ENCODE results near the gene PTH2.
A peak's percentile ranks its signal among the peaks of the same experiment; 100 is the strongest.

Gene PTH2

GRCh38 chr19:49428547-49429451, 5.6 kb upstream of the PTH2 start:
- no peak overlapping the region for H3K4me3 ChIP-seq (ENCODE audit: low read depth in 1 of 2, low read length in 2 of 2)
- no peak overlapping the region for H3K27ac ChIP-seq (ENCODE audit: low read length)
- H3K36me3 ChIP-seq (ENCODE audit: control insufficient read depth in 1 of 2, insufficient read depth in 2 of 2, low read length in 2 of 2), result no peaks in the 10 kb centered on the region
- peaks cover 70% of the 10 kb centered on the region for H3K27me3 ChIP-seq (ENCODE audit: low read depth, low read length)
- H3K4me1 ChIP-seq (ENCODE audit: control insufficient read depth in 1 of 2, insufficient read depth in 2 of 2, low read length in 2 of 2), result peaks cover 0 to 15% of the 10 kb centered on the region in 2 donors
- H3K9me3 ChIP-seq (ENCODE audit: control insufficient read depth in 1 of 2, low read length in 2 of 2), result no peaks in the 10 kb centered on the region

GRCh38 chr19:49427855-49428546, 4.8 kb upstream of the PTH2 start:
- peaks cover 71% of the 10 kb centered on the region for H3K27me3 ChIP-seq (ENCODE audit: low read depth, low read length)
- no peak overlapping the region for H3K27ac ChIP-seq (ENCODE audit: low read length)
- H3K4me1 ChIP-seq (ENCODE audit: control insufficient read depth in 1 of 2, insufficient read depth in 2 of 2, low read length in 2 of 2), result peaks cover 0 to 21% of the 10 kb centered on the region in 2 donors
- H3K36me3 ChIP-seq (ENCODE audit: control insufficient read depth in 1 of 2, insufficient read depth in 2 of 2, low read length in 2 of 2), result no peaks in the 10 kb centered on the region
- no peaks in the 10 kb centered on the region for H3K9me3 ChIP-seq (ENCODE audit: control insufficient read depth in 1 of 2, low read length in 2 of 2)
- H3K4me3 ChIP-seq (ENCODE audit: low read depth in 1 of 2, low read length in 2 of 2), result no peak overlapping the region

- Histone ChIP-seq H3K27me3 (ENCODE audit: low read depth, low read length) (peaks cover 78% of the 10 kb centered on the region), H3K27ac (ENCODE audit: low read length) (no peak overlapping the region), H3K4me3 (ENCODE audit: low read depth in 1 of 2, low read length in 2 of 2) (no peak overlapping the region), H3K9me3 (ENCODE audit: control insufficient read depth in 1 of 2, low read length in 2 of 2) (no peaks in the 10 kb centered on the region), H3K36me3 (ENCODE audit: control insufficient read depth in 1 of 2, insufficient read depth in 2 of 2, low read length in 2 of 2) (no peaks in the 10 kb centered on the region), H3K4me1 (ENCODE audit: control insufficient read depth in 1 of 2, insufficient read depth in 2 of 2, low read length in 2 of 2) (peaks cover 0 to 27% of the 10 kb centered on the region in 2 donors)
Observed at GRCh38 chr19:49427339-49427738, 4.1 kb upstream of the PTH2 start.

DNA sequence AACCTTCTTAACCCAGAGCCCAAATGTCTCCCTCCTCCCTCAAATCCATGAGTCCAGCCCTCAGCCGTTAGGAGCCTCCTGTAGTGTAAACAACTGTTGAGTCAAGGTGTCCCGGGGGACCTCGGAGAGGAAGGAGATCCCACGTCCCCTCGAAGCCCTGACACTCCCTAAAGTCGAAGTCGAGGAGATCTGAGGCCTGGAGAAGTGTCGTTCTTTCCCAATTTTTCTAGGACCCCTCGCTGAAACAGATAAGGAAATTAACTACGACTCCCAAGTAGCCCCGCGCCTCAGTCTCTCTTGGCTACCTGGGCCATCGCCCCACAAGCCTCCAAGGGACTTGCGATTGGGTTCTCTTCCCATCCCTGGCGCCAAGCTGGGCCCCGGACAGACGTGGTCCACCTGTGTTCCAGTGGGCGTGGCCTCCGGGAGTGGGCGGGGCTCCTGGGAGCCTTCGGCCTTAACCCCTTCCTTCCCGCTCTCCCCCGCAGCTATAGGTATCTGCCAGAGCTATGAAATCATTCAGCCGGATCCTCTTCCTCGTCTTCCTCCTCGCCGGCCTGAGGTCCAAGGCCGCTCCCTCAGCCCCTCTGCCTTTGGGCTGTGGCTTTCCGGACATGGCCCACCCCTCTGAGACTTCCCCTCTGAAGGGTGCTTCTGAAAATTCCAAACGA, 2.8 kb upstream of the PTH2 start:
- Histone ChIP-seq H3K27ac (ENCODE audit: low read length) (no peak overlapping the region), H3K36me3 (ENCODE audit: control insufficient read depth in 1 of 2, insufficient read depth in 2 of 2, low read length in 2 of 2) (no peaks in the 10 kb centered on the region), H3K27me3 (ENCODE audit: low read depth, low read length) (peaks cover 82% of the 10 kb centered on the region), H3K9me3 (ENCODE audit: control insufficient read depth in 1 of 2, low read length in 2 of 2) (no peaks in the 10 kb centered on the region), H3K4me1 (ENCODE audit: control insufficient read depth in 1 of 2, insufficient read depth in 2 of 2, low read length in 2 of 2) (peaks cover 0 to 34% of the 10 kb centered on the region in 2 donors), H3K4me3 (ENCODE audit: low read depth in 1 of 2, low read length in 2 of 2) (no peak overlapping the region)

GRCh38 chr19:49425178-49425577, 1.9 kb upstream of the PTH2 start, which contains the start of gene GFY:
GFY (plus strand) TSS chr19:49425388; CDS start chr19:49426431, 1,043 bp downstream.
- Histone ChIP-seq H3K36me3 (ENCODE audit: control insufficient read depth in 1 of 2, insufficient read depth in 2 of 2, low read length in 2 of 2) (no peaks in the 10 kb centered on the region), H3K27ac (ENCODE audit: low read length) (no peak within 1 kb of the TSS), H3K9me3 (ENCODE audit: control insufficient read depth in 1 of 2, low read length in 2 of 2) (no peaks in the 10 kb centered on the region), H3K4me1 (ENCODE audit: control insufficient read depth in 1 of 2, insufficient read depth in 2 of 2, low read length in 2 of 2) (peaks cover 0 to 35% of the 10 kb centered on the region in 2 donors), H3K4me3 (ENCODE audit: low read depth in 1 of 2, low read length in 2 of 2) (no peak within 1 kb of the TSS), H3K27me3 (ENCODE audit: low read depth, low read length) (peaks cover 81% of the 10 kb centered on the region)

- Histone ChIP-seq H3K27ac (ENCODE audit: low read length) (no peak overlapping the region), H3K4me1 (ENCODE audit: control insufficient read depth in 1 of 2, insufficient read depth in 2 of 2, low read length in 2 of 2) (peaks cover 0 to 35% of the 10 kb centered on the region in 2 donors), H3K27me3 (ENCODE audit: low read depth, low read length) (peaks cover 79% of the 10 kb centered on the region), H3K36me3 (ENCODE audit: control insufficient read depth in 1 of 2, insufficient read depth in 2 of 2, low read length in 2 of 2) (no peaks in the 10 kb centered on the region), H3K9me3 (ENCODE audit: control insufficient read depth in 1 of 2, low read length in 2 of 2) (no peaks in the 10 kb centered on the region), H3K4me3 (ENCODE audit: low read depth in 1 of 2, low read length in 2 of 2) (no peak overlapping the region)
Observed at GRCh38 chr19:49423985-49424303, 703 bp upstream of the PTH2 start.

DNA sequence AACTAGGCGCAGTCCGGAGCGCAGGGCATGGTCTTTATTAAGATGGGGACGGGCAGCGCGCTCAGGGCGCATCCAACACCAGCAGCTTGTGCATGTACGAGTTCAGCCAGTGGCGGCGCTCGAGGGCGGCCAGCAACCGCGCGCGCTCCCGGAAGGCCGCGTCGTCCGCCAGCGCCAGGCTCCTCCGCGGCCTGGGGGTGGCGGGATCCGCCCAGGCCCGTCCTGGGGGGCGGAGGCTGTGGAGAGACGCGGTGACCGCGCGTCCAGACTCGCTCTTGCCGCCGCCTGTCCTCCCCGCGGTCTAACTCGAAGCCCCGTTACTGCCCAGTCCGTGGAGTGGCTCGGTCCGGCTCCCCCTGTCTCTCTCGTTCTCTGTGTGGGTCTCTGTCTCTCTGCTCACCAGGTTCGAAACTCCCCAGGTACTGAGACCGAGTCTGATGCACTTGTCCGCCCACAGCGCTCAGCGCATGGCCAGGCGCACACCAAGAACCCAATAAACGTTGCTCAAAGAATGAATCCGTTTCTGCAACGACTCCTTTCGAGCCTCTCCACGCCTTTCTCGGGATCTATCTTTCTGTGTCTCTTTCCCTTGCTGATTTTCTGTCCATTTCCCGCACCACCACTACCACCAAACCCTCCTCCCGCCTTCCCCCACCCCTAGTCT, 702 bp downstream of the PTH2 start:
- Histone ChIP-seq H3K4me1 (ENCODE audit: control insufficient read depth in 1 of 2, insufficient read depth in 2 of 2, low read length in 2 of 2) (peaks cover 0 to 24% of the 10 kb centered on the region in 2 donors), H3K9me3 (ENCODE audit: control insufficient read depth in 1 of 2, low read length in 2 of 2) (no peaks in the 10 kb centered on the region), H3K27me3 (ENCODE audit: low read depth, low read length) (peaks cover 68% of the 10 kb centered on the region), H3K4me3 (ENCODE audit: low read depth in 1 of 2, low read length in 2 of 2) (peak overlapping the region in 1 of 2 donors; percentile 36), H3K36me3 (ENCODE audit: control insufficient read depth in 1 of 2, insufficient read depth in 2 of 2, low read length in 2 of 2) (no peaks in the 10 kb centered on the region), H3K27ac (ENCODE audit: low read length) (no peak overlapping the region)

- Histone ChIP-seq H3K9me3 (ENCODE audit: control insufficient read depth in 1 of 2, low read length in 2 of 2) (no peaks in the 10 kb centered on the region), H3K27me3 (ENCODE audit: low read depth, low read length) (peaks cover 62% of the 10 kb centered on the region), H3K36me3 (ENCODE audit: control insufficient read depth in 1 of 2, insufficient read depth in 2 of 2, low read length in 2 of 2) (no peaks in the 10 kb centered on the region), H3K4me3 (ENCODE audit: low read depth in 1 of 2, low read length in 2 of 2) (no peak overlapping the region), H3K27ac (ENCODE audit: low read length) (no peak overlapping the region), H3K4me1 (ENCODE audit: control insufficient read depth in 1 of 2, insufficient read depth in 2 of 2, low read length in 2 of 2) (peaks cover 0 to 24% of the 10 kb centered on the region in 2 donors)
Observed at GRCh38 chr19:49421878-49422202, 1.4 kb downstream of the PTH2 start.

DNA sequence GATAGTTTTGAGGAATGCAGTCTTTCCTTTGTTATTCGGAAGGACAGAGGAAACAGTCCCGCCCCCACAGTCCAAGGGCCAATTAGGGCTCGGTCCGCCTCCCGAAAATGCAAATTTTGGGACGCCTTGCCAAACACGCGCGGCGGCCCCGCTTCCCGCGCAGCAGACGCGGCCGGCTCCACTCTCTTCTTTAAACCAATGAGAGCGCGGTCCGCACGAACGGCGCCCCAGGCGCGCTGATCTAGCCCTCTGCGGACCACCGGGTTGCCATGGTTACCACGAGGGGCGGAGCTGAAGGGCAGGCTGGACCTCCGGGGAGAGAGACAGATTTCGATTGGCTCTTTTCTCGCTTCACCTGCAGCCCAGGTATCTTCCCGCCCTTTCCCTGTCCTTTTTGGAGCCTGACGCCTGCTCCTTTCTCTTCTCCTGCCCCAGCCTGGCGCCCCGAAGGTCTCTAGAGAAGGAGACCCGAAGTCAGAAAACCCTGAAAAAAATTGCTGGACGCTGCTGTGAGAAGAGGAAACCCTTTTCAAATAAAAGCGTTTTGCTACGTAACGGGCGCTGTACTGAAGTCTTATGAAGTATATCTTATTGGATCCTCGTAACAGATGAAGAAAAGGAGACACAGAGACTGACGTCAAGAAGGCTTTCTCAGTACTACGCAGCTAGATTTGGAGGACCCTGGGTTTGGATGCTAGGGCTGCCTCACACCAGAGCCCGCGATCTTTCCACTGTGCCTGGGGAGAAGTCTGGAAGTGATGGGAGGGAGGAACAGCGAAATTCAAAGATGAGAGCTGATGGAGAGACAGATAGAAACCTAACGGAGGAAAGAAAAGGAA, 2.0 kb downstream of the PTH2 start:
- Histone ChIP-seq H3K4me3 (ENCODE audit: low read depth in 1 of 2, low read length in 2 of 2) (no peak overlapping the region), H3K27ac (ENCODE audit: low read length) (no peak overlapping the region), H3K4me1 (ENCODE audit: control insufficient read depth in 1 of 2, insufficient read depth in 2 of 2, low read length in 2 of 2) (peaks cover 0 to 23% of the 10 kb centered on the region in 2 donors), H3K36me3 (ENCODE audit: control insufficient read depth in 1 of 2, insufficient read depth in 2 of 2, low read length in 2 of 2) (no peaks in the 10 kb centered on the region), H3K9me3 (ENCODE audit: control insufficient read depth in 1 of 2, low read length in 2 of 2) (no peaks in the 10 kb centered on the region), H3K27me3 (ENCODE audit: low read depth, low read length) (peaks cover 61% of the 10 kb centered on the region)

DNA sequence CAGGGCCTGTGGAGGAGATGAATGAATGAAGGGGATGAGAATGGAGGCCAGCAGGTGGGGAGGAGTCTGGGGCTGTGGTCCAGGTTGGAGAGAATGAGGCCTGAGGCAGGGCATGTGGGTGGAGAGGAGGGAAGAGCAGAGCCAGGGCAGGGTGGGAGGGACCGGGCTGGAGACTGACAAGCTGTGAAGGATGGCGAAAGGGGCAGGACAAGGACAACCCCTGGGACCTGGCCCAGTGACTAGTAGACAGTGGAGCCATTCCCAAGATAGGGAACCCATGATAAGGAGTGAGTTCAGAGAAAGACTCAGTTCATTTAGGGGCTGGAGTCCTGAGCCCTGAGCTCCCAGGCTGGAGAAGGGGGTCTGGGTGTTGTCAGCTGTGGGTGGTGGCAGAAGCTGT, 3.0 kb downstream of the PTH2 start:
- peaks cover 0 to 20% of the 10 kb centered on the region in 2 donors for H3K4me1 ChIP-seq (ENCODE audit: control insufficient read depth in 1 of 2, insufficient read depth in 2 of 2, low read length in 2 of 2)
- no peaks in the 10 kb centered on the region for H3K9me3 ChIP-seq (ENCODE audit: control insufficient read depth in 1 of 2, low read length in 2 of 2)
- no peaks in the 10 kb centered on the region for H3K36me3 ChIP-seq (ENCODE audit: control insufficient read depth in 1 of 2, insufficient read depth in 2 of 2, low read length in 2 of 2)
- no peak overlapping the region for H3K4me3 ChIP-seq (ENCODE audit: low read depth in 1 of 2, low read length in 2 of 2)
- H3K27me3 ChIP-seq (ENCODE audit: low read depth, low read length), result peaks cover 50% of the 10 kb centered on the region
- no peak overlapping the region for H3K27ac ChIP-seq (ENCODE audit: low read length)

Measured in muscle layer of duodenum (tissue), 2 donors.